ENCODE measurements around the gene ZNF565.

DNA sequence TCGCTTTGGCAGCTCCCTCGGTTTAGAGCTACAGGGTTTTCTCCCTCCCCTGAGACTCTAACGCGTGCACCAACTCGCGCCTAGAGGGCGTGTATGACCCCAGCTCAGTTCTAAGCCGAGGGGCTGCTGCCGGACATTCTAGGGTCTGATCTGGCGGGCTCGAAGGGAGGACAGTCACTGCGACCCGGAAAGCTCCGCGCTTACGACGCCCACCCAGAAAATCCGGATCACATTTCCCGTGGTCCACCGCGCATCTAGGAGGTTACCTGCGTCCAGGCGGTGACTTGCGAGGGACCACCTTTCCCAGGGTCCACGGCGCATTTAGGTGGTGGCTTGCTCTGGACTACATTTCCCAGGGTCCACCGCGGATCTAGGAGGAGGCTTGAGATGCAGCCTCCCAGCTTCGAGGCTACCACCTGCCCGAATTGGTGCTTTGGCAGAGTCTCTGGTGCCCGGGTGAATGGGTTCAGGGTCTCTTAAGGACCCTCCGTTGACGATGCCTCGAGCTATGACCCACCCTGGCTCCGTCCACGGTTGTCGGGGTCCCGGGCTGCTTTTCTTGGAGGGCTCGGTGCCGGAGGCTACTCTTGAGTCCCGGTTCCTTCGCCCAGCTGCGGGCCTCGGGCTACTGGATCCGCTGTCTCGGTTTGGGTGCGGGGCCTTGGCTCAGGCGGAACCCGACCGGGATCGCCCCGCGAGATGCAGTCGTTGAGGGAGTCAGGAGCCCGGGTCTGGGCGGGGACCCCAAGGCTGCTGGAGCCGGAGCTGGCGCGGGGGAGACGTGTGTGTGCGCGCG, 30.9 kb upstream of the ZNF565 start:
- TF ChIP-seq EZH2 (IDR thresholded peaks at IDR 0.05; ENCODE audit: insufficient read depth, poor library complexity, severe bottlenecking): no peak
- TF ChIP-seq EZH2phosphoT487 (IDR thresholded peaks at IDR 0.05; ENCODE audit: insufficient read depth, low read depth): no peak

Data from GM23248 (cell line).